IgD-negative memory B cell (primary cell): ENCODE data around the gene CRYGD. TPM values are rescaled to one million over a fixed set of nuclear protein-coding genes. Genes with fewer than 3 reads are reported as not detected.

Experiments
- H3K27ac Mint-ChIP-seq, 3 donors: one replicate each; pipeline ENCODE4 v1.8.0; 2020 to 2022; ENCODE audit warnings: mild to moderate bottlenecking in 3 of 3, mixed read lengths in 3 of 3, moderate library complexity in 1 of 3
- H3K27me3 Mint-ChIP-seq: one replicate; pipeline ENCODE4 v1.8.0; 2021; ENCODE audit warnings: mixed read lengths
- H3K36me3 Mint-ChIP-seq: one replicate; pipeline ENCODE4 v1.8.0; 2020; ENCODE audit warnings: mild to moderate bottlenecking, mixed read lengths
- H3K4me1 Mint-ChIP-seq, 3 donors: one replicate each; pipeline ENCODE4 v1.8.0; 2020 to 2022; ENCODE audit warnings: mixed read lengths in 3 of 3, mild to moderate bottlenecking in 1 of 3
- H3K4me3 Mint-ChIP-seq, 4 donors: one replicate each; pipeline ENCODE4 v1.8.0; 2020 to 2022; ENCODE audit warnings: mild to moderate bottlenecking in 4 of 4, mixed read lengths in 4 of 4, moderate library complexity in 3 of 4
- H3K9me3 Mint-ChIP-seq, 3 donors: one replicate each; pipeline ENCODE4 v1.8.0; 2020 to 2021; ENCODE audit warnings: mixed read lengths in 3 of 3, mild to moderate bottlenecking in 1 of 3
- polyA plus RNA-seq: library from polyadenylated mRNA; unstranded; fragments of 300-500 nt; fragmentation: Illumina TruSeq; gene quantifications from one replicate; pipeline ENCODE4 v1.2.3, GENCODE V29; 2021

CRYGD gene
- polyA plus RNA-seq, 1 donor from 2014 or later: not detected

GRCh38 chr2:208074610-208075356, 49.5 kb downstream of the CRYGD start:
- Mint-ChIP-seq H3K27me3 (peaks cover 18% of the 10 kb centered on the region), H3K9me3 (peaks cover 0 to 2% (median 0%) of the 10 kb centered on the region in 3 donors), H3K4me1 (no peaks in the 10 kb centered on the region), H3K4me3 (no peak overlapping the region), H3K36me3 (no peaks in the 10 kb centered on the region), H3K27ac (no peak overlapping the region)

- H3K36me3 Mint-ChIP-seq: no peaks in the 10 kb centered on the region
- no peaks in the 10 kb centered on the region for H3K9me3 Mint-ChIP-seq
- H3K27ac Mint-ChIP-seq: no peak overlapping the region
- H3K27me3 Mint-ChIP-seq: peaks cover 4% of the 10 kb centered on the region
- H3K4me3 Mint-ChIP-seq: no peak overlapping the region
- no peaks in the 10 kb centered on the region for H3K4me1 Mint-ChIP-seq
Measured at GRCh38 chr2:208072250-208072892, 52.0 kb downstream of the CRYGD start.

Other genes with a start within 250 kb of the CRYGD start
- gene PLEKHM3, start 99.0 kb downstream of the CRYGD start, polyA plus RNA-seq: 2.5 TPM
- not detected for gene CRYGC, start 5.3 kb upstream of the CRYGD start, polyA plus RNA-seq
- not detected for gene CRYGB, start 21.6 kb upstream of the CRYGD start, polyA plus RNA-seq
- not detected for gene CRYGA, start 39.1 kb upstream of the CRYGD start, polyA plus RNA-seq
- not detected for gene C2orf80, start 65.5 kb upstream of the CRYGD start, polyA plus RNA-seq
- 9.9 TPM for gene IDH1, start 130.5 kb upstream of the CRYGD start, polyA plus RNA-seq
- 15.5 TPM for gene PIKFYVE, start 141.7 kb upstream of the CRYGD start, polyA plus RNA-seq